Left lobe of liver (tissue), 2 donors: ENCODE measurements around the gene MDH2. TPM values are rescaled to one million over a fixed set of nuclear protein-coding genes. Genes with fewer than 3 reads are reported as not detected.
"Not testable (repeated sequence)": the region's sequence is repeated elsewhere in the genome, so short reads cannot be mapped to it uniquely, and the experiment has no call there.

ENCODE experiments used
- ATAC-seq: fragments of 200-7000 bp; cut with Tn5 transposase; one replicate; pipeline ENCODE4 v1.9.1; 2020; ENCODE audit warnings: mild to moderate bottlenecking, moderate library complexity
- DNase-seq: peaks from one replicate; pipeline ENCODE4 v3.0.0-alpha.2; 2020; ENCODE audit warnings: low spot score
- total RNA-seq: library from RNA; stranded (reverse); gene quantifications from one replicate; pipeline ENCODE4 v1.2.1, GENCODE V29; 2021
- donor health status: DM: no; HTN: no; CAD: no; lungs with moderate emphysema.
- donor health status: DM: no; HTN: yes; CAD: no.

The MDH2 gene
- total RNA-seq, 1 donor from 2014 or later, result 184 TPM

DNA sequence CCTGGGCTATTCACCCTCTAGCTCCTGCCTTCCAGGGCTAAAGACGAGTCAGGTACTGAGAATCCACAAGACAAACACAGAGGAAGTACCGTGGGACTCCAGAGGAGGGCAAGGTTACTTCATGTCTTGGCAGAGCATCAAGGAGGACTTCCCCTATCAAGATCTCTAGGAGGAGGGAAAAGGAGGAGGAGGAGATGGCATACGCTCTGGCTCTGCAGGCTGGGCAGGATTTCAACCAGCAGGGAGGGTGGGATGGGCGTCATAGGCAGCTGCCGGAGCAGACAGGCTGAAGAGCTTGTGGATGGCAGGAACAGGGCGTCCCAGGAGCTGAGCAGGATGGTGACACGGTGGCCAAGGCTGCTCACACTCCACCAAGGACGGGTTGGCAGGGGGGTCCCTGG lies 21.3 kb downstream of the MDH2 start:
- no peak for DNase-seq
- ATAC-seq, result no peak

DNA sequence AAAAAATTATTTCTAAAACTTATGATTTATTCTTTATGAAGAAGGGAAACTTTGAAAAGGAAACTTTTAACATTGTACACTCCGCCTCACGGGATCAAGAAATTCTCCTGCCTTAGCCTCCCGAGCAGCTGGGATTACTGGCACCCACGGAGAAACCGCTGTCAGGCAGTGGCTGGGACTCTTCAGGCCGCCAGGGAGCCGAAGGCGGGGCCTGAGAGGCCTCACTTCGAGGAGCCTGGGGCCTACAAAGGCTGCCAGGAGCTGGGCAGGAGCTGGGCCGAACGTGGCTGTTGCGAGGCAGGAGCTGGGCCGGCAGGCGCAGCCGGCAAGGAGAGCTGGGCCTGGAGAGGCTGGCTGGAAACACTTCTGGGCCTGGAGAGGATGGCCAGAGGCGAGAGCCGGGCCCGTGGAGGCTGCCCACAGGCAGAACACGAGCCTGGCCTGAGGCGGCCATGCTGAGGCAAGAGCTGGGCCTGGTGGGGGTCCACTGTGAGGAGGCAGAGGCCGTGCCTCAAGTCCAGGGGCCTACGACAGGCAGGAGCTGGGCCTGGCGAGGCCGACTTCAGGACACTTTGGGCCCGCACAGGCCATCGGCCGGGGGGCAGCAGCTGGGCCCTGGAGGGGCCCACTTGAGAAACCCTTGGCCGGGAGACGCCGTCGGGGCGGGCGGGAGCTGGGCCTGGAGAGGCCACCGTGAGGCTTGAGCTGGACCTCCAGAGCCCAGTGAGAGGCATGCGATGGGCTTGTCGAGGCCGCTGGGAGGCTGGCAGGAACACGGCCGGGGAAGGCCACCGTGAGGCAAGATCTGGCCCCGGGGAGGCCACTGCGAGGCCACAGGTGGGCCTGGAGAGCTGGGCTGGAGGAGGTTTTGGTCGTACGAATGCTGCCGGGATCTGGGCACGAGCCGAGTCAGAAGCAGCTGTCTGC lies 23.7 kb downstream of the MDH2 start:
- DNase-seq, result no peak
- no peak for ATAC-seq

DNA sequence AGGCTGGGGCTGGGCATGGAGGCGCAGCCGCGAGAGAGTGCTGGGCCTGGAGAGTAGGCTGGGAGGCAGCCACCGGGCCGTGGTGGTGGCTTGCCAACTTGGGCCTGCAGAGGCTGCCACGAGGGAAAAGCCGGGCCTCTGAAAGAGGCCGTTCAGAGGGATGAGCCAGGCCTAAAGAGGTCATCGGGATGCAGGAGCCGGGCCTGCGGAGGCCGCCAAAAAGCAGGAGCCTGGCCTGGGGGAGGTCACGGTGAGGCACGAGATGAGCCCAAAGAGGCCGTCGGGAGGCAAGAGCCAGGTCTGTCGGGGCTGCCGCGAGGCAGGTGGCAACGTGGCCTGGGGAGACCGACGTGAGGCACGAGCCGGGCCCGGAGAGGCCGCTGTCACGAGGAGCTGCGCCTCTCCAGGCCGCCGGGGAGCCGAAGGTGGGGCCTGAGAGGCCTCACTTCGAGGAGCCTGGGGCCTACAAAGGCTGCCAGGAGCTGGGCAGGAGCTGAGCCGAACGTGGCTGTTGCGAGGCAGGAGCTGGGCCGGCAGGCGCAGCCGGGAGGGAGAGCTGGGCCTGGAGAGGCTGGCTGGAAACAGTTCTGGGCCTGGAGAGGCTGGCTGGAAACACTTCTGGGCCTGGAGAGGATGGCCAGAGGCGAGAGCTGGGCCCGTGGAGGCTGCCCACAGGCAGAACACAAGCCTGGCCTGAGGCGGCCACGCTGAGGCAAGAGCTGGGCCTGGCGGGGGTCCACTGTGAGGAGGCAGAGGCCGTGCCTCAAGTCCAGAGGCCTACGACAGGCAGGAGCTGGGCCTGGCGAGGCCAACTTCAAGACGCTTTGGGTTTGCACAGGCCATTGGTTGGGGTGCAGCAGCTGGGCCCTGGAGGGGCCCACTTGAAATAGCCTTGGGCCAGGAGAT lies 24.6 kb downstream of the MDH2 start:
- DNase-seq, result no peak
- no peak for ATAC-seq

DNA sequence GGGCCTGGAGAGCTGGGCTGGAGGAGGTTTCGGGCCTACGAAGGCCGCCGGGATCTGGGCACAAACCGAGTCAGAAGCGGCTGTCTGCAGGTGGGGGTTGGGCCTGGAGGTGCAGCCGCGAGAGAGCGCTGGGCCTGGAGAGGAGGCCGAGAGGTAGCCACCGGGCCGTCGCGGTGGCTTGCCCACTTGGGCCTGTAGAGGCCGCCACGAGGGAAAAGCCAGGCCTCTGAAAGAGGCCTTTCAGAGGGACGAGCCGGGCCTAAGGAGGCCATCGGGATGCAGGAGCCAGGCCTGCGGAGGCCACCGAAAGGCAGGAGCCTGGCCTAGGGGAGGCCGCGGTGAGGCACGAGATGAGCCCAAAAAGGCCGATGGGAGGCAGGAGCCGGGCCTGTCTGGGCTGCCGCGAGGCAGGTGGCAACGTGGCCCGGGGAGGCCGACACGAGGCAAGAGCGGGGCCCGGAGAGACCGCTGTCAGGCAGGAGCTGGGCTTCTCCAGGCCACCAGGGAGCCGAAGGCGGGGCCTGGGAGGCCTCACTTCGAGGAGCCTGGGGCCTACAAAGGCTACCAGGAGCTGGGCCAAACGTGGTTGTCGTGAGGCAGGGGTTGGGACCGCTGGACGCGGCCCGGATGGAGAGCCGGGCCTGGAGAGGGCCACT lies 25.6 kb downstream of the MDH2 start:
- DNase-seq, result no peak
- ATAC-seq, result no peak

DNA sequence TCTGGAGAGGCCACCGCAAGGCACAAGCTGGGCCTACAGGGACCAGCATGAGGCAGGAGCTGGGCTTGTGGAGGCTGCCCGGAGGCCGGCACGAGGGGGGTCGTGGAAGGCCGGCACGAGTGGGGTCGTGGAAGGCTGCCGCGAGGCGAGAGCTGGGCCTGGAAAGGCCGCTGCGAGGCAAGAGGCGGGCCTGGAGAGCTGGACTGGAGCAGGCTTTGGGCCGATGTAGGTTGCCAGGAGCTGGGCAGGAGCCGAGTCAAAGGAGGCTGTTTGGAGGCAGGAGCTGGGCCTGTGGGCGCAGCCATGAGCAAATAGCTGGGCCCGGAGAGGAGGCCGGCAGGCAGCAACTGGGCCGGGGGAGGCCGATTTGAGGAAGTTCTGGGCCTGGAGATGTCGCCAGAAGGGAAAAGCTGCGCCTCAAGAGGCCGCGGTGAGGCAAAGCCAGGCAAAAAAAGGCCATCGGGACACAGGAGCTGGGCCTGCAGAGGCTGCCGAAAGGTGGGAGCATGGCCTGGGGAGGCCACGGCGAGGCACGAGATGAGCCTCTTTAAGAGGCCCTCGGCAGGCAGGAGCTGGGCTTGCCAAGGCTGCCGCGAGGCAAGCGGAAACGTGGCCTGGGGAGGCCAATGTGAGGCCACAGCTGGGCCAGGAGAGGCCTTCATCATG lies 26.5 kb downstream of the MDH2 start:
- ATAC-seq (peak; percentile 7), DNase-seq (no peak)

DNA sequence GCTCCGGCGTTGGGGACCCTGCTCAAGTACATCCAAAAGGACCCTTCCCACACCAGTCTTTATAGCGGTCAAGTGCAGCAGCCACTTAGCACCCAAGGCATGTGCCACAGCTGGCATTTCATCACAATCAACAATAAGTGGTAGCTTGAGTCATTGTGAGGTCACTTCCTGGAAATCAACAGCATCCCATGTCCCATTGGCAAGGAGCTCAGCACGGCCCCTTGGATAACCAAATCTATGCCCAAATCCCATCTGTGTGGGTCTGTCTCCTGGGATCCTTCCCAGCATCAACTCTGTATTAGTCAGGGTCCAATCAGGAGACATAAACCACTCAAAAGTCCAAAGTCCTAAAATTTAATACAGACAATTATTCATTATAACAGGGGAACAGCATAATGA lies 27.1 kb downstream of the MDH2 start:
- DNase-seq (no peak), ATAC-seq (no peak)

DNA sequence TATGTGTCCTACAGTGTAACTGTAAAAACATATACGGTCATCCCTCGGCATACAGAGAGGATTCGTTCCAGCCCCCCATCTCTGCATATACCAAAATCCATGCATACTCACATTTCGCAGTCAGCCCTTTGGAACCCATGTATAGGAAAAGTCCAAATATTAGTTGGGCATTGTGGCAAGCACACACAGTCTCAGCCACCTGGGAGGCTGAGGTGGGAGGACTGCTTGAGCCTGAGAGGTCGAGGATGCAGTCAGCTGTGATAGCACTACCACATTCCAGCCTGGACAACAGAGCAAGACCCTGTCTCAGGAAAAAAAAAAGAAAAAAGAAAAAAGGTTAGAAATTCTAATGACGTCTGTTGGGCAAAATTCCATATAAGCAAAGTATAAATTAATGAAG lies 29.1 kb downstream of the MDH2 start:
- ATAC-seq, result no peak
- no peak for DNase-seq

DNA sequence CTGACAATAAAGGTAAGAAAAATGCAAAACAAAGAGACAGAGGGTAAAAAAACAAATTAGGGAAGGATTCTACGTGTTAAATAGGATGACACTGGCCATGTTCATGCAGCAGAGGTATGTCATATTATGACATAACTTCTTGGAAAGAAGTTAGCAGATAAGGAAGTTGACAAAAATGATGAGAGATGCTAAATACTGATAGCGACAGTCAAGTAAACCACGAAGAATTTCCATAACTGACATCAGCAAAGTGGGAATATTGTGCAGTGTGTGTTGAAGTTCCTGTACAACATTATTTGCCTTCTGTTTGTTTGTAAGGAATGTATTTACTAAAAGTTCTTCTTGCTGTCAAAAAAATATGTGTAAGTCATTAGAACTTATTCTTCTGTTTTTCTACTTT lies 29.5 kb downstream of the MDH2 start:
- ATAC-seq (no peak), DNase-seq (no peak)

DNA sequence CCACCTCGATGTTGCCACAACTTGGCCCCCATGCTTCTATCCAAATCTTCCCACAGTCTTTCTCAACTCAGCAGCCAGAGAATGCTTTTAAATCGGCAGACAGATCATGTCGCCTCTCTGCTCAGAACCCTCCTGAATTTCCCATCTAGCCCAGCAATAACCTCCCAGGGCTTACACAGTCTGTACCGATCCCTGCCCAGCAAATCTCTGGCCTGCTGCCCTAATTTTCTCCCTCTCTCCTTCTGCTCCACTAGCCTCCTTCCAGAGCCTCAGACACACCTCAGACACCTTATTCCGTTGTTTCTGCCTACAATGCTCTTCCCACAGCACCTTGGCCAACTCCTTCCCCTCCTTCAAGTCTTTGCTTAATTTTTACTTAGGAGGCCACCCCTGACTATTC lies 32.3 kb downstream of the MDH2 start:
- no peak for ATAC-seq
- no peak for DNase-seq

DNA sequence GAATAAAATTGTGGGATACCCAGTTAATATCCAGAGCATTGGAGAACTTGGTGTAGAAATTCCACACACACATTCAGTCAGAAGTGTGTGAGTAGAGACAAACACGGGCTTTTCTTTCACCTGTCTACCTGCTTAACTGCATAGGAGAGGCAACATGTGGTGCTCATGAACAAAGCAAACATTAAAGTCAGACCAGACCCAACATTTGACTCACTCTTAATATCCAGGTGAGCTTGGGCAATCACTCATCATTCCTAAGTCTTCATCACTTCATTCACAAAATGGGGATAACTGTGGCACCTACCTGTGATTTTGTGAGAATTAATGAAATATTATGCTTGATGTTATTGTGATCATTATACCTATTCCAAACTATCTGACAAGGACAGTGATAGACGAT lies 36.2 kb downstream of the MDH2 start:
- not testable (repeated sequence) for DNase-seq, ATAC-seq

DNA sequence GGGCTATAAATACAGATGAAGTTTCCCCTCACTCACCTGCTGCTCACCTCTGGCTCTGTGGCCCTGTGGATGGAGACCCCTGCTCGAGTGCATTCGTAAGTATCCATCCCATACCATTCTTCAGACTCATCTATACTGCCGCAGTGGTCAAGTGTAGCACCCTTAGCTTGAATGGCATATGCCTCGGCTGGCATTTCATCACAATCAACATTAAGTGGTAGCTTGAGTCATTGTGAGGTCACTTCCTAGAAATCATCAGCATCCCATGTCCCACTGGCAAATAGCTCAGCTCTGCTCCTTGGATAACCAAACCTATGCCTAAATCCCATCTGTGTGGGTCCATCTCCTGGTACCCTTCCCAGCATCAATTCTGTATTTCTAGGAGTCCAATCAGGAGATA lies 38.2 kb downstream of the MDH2 start:
- ATAC-seq, result no peak

DNA sequence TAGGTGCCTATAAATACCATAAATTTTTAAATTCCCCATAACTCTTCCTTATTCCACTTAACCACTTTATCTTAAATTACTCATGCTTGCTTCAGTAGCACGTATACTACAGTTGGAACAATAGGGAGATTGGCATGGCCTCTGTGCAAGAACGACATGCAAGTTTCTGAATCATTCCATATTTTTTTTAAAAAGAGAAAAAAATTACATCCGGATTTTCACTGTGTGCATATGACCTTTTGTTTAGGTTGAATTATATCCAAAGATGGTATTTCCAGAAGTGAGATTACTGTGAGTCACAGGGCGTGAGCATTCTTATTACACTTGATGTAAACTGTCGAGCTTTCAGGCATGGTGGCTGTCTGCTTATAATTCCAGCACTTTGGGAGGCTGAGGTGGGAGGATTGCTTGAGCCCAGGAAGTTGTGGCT lies 39.5 kb downstream of the MDH2 start:
- ATAC-seq, DNase-seq: not testable (repeated sequence)

More for the DNA sequence above, 38.2 kb downstream of the MDH2 start:
- no peak for DNase-seq

DNA sequence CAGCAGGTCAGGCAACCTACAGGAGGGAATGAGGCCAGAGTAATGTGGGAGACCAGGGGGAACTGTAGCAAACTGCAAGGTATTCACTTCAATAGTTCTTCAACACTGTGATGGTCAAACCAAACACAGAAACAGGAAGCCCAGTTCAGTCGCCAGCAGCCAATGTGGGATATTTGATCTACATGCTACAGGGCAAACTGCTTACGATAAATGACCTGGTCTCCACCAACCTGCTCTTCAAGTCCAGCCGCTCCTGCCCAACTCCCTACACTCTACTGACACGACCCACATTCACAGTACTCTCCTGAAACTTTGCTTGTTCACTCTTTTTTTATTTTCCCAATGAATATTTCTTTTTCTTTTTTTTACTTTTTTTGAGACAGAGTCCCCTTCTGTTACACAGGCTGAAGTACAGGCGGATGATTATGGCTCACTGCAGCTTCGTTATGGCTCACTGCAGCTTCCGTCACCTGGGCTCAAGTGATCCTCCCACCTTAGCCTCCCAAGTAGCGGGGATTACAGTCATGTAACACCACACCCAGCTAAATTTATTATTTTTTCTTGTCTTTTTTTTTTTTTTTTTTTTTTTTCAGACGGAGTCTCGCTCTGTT lies 42.1 kb downstream of the MDH2 start:
- DNase-seq, result no peak
- ATAC-seq, result no peak

DNA sequence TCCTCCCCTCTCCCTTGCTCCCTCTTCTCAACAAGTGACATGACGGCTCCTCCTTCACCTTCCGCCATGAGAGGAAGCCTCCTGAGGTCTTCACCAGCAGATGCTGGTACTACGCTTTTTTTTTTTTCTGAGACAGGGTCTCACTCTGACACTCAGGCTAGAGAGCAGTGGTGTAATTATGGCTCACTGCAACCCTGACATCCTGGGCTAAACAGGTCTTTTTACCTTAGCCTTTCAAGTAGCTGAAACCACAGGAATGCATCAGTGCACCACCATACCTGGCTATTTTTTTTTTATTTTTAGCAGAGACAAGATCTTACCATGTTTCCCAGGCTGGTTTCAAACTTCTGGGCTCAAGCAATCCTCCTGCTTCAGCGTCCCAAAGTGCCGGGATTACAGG lies 43.6 kb downstream of the MDH2 start:
- ATAC-seq (no peak), DNase-seq (no peak)

DNA sequence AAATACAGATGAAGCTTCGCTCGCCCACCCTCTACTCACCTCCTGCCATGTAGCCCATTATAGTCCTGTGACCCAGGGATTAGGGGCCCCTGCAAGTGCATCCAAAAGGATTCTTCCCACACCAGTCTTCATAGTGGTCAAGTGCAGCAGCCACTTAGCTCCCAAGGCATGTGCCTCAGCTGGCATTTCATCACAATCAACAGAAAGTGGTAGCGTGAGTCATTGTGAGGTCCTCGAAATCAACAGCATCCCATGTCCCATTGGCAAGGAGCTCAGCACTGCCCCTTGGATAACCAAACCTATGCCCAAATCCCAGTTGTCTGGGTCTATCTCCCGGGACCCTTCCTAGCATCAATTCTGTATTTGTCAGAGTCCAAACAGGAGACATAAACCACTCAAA lies 45.6 kb downstream of the MDH2 start:
- DNase-seq, ATAC-seq: not testable (repeated sequence)

DNA sequence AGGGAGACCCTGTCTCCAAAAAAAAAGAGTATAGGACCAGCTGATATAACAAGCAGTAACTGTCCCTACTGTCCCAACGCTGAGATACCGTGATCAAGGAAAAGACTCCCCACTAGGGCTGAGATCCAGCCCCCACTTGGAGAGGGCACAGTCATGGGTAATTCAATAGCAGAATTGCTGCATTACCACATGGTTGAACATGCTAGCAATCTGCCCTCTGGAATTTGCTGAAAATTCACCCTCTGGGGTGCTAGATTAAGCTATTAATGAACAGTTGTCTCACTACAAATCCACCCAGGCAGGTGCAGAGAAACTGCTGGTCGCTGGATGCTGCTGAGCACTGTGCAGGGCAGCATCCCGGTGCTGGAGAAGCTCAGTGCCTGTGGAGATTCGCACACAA lies 46.4 kb downstream of the MDH2 start:
- not testable (repeated sequence) for ATAC-seq, DNase-seq

DNA sequence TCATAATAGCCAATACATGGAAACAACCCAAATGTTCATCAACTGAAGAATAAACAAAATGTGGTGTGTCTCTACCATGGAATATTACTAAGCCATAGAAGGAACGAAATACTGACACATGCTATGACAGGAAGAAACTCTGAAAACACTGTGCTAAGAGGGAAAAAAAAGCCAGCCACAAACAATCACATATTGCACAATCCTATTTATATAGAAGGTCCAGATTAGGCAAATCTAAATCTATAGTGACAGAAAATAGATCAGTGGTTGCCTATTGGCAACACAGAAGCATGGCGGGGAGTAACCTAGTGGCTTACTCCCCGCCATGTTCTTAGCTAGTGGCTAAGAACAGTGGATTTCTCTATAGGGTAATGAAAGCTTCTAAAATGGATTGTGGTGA lies 48.0 kb downstream of the MDH2 start:
- no peak for ATAC-seq
- DNase-seq, result no peak

DNA sequence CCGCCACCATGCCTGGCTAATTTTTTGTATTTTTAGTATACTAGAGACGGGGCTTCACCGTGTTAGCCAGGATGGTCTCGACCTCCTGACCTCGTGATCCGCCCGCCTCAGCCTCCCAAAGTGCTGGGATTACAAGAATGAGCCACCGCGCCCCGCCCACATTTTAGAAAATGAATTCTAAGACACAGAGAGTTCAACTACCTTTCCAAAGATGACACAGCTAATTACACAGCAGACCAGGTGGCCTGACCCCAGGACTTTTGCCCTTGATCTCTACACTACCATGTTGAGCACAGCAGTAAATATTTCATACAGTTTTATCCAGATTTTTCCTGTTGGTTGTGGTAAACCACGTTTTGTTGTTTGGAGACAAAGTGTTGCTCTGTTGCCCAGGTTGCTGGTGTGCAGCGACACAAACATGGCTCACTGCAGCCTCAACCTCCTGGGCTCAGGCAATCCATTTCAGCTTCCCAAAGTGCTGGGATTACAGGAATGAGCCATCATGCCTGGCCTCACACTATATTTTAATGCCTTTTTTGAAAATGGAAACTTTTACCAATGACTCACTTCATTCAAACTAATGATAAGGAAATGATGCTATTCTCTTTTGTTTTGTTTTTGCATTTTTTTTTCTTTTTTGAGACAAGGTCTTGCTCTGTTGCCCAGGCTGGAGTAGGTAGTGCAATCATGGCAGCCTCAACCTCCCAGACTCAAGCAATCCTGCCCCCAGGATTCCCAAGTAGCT lies 54.0 kb downstream of the MDH2 start:
- not testable (repeated sequence) for DNase-seq
- ATAC-seq, result peak; percentile 41

DNA sequence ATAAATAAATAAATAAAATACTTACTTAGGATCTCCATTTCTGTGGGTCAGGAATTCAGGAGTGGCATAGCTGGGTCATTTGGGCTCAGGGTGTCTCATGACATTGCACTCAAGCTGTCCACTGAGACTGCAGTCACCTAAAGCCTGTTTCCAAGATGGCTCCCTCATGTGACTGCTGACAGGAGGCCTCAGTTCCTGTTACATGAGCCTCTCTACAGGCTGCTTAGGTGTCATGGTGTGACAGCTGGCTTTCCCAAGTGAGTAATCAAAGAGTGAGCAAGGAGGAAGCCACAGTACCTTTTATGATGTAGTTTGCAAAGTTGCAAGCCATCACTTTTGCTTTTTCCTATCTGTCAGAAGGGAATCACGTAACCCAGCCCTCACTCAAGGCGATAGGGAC lies 55.9 kb downstream of the MDH2 start:
- ATAC-seq, result not testable (repeated sequence)

More for the DNA sequence above, 55.9 kb downstream of the MDH2 start:
- DNase-seq, result not testable (repeated sequence)
